Activated T-cell treated with anti-CD3 and anti-CD28 coated beads, Interleukin-2, amount 50 U/mL, for 72 hours (primary cell): ENCODE measurements around the gene CTSA. TPM values are rescaled to one million over a fixed set of nuclear protein-coding genes. Genes with fewer than 3 reads are reported as not detected.
"Not testable (repeated sequence)": the region's sequence is repeated elsewhere in the genome, so short reads cannot be mapped to it uniquely, and the experiment has no call there.

Experiments used
- ATAC-seq, 2 donors: fragments of 150-1000 bp; cut with Tn5 transposase; replicated peaks in 1 of 2; 2 replicates each; pipeline ENCODE4 v1.10.0; 2021; ENCODE audit warnings: moderate library complexity in 2 of 2, mild to moderate bottlenecking in 1 of 2
- DNase-seq, 2 donors: peaks; one replicate each; pipeline ENCODE4 v3.0.0; 2021 to 2022; ENCODE audit warnings: mixed read lengths in 1 of 2
- H3K27ac Mint-ChIP-seq: one replicate; pipeline ENCODE4 v1.8.0; 2022; ENCODE audit warnings: mild to moderate bottlenecking, moderate library complexity, mixed read lengths
- H3K27me3 Mint-ChIP-seq: one replicate; pipeline ENCODE4 v1.8.0; 2022; ENCODE audit warnings: low read depth, mixed read lengths
- H3K36me3 Mint-ChIP-seq, 2 donors: one replicate each; pipeline ENCODE4 v1.8.0; 2022; ENCODE audit warnings: mixed read lengths in 2 of 2, mild to moderate bottlenecking in 1 of 2; ENCODE audit not compliant: insufficient read depth in 2 of 2
- H3K4me1 Mint-ChIP-seq: one replicate; pipeline ENCODE4 v1.8.0; 2022; ENCODE audit warnings: low read depth, mixed read lengths
- H3K4me3 Mint-ChIP-seq, 2 donors: one replicate each; pipeline ENCODE4 v1.8.0; 2022; ENCODE audit warnings: mild to moderate bottlenecking in 2 of 2, mixed read lengths in 2 of 2, moderate library complexity in 2 of 2
- H3K9me3 Mint-ChIP-seq, 2 donors: one replicate each; pipeline ENCODE4 v1.8.0; 2022; ENCODE audit warnings: mixed read lengths in 2 of 2
- total RNA-seq, 2 donors: library from RNA; stranded (reverse); gene quantifications; one replicate each; pipeline ENCODE4 v1.2.3, GENCODE V29; 2022

CTSA gene
- total RNA-seq, 2 donors from 2014 or later: 37.0 to 59.1 TPM

DNA sequence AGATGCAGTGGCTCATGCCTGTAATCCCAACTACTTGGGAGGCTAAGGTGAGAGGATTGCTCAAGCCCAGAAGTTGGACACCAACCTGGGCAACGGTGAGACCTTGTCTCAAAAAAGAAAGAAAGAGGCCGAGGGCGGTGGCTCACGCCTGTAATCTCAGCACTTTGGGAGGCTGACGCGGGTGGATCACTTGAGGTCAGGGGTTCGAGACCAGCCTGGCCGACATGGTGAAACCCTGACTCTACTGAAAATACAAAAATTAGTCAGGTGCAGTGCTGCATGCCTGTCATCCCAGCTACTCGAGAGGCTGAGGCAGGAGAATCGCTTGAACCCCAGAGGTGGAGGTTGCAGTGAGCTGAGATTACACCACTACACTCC, 17.0 kb upstream of the CTSA start:
- H3K9me3 Mint-ChIP-seq, DNase-seq, H3K4me1 Mint-ChIP-seq, H3K27me3 Mint-ChIP-seq, H3K4me3 Mint-ChIP-seq, H3K36me3 Mint-ChIP-seq, ATAC-seq, H3K27ac Mint-ChIP-seq: not testable (repeated sequence)

DNA sequence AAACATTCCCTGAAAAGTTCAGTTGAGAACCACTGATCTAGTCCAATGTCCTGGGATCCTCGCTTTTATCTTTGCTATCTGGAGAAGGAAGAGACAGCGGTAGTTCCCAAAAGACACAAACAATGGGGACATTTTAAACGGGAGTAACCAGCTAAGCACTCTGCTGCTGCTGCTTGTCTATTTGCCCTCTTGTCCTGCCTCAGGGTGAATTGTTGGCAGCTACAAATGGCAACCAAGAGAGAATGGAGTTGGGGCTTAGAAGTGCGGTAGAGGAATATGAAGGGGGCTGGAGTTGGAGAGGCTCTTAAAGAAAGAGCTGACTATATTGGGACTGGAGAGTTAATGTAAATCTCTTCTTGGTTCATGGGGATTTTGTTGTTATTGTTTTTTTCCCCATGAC, 16.6 kb upstream of the CTSA start:
- ATAC-seq: no peak
- peaks cover 0 to 2% of the 10 kb centered on the region in 2 donors for H3K36me3 Mint-ChIP-seq
- no peak for DNase-seq
- H3K27me3 Mint-ChIP-seq: no peaks in the 10 kb centered on the region
- no peaks in the 10 kb centered on the region for H3K4me1 Mint-ChIP-seq
- H3K27ac Mint-ChIP-seq: no peak overlapping the region
- no peak overlapping the region for H3K4me3 Mint-ChIP-seq
- H3K9me3 Mint-ChIP-seq: no peaks in the 10 kb centered on the region

DNA sequence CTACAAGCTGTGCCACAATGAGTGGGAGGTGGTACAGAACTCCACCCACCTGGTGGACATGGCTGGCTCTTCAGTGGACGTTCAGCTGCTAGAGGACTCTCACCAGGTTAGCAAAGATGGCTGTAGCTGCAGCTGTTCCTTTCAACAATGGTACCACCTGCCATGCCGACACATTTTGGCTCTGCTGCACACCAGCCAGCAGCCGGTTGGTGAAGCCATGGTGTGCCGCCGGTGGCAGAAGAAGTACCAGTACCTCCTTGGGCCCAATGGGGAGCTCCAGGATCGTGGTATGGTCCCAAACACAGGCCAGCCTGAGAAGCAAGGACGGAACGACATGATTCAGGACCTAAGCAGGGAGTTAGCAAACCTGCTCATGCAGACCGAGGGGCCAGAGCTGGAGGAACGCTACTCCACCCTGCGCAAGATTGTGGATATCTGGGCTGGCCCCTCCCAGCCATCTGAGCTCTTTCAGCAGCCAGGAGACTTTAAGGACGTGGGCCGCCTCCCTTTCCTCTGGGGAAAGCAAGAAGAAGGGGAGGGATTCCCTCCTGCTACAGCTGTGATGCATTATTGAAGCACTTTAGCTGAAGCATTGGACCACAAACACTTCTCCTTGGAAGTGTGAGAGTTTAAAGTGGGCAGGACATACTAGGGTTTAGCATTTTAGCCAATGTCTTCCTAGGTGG, 12.9 kb upstream of the CTSA start:
- H3K9me3 Mint-ChIP-seq: no peaks in the 10 kb centered on the region
- H3K36me3 Mint-ChIP-seq: peaks cover 0 to 2% of the 10 kb centered on the region in 2 donors
- H3K27me3 Mint-ChIP-seq: no peaks in the 10 kb centered on the region
- no peak overlapping the region for H3K27ac Mint-ChIP-seq
- no peak overlapping the region for H3K4me3 Mint-ChIP-seq
- DNase-seq: no peak
- H3K4me1 Mint-ChIP-seq: peaks cover 25% of the 10 kb centered on the region
- ATAC-seq: no peak

DNA sequence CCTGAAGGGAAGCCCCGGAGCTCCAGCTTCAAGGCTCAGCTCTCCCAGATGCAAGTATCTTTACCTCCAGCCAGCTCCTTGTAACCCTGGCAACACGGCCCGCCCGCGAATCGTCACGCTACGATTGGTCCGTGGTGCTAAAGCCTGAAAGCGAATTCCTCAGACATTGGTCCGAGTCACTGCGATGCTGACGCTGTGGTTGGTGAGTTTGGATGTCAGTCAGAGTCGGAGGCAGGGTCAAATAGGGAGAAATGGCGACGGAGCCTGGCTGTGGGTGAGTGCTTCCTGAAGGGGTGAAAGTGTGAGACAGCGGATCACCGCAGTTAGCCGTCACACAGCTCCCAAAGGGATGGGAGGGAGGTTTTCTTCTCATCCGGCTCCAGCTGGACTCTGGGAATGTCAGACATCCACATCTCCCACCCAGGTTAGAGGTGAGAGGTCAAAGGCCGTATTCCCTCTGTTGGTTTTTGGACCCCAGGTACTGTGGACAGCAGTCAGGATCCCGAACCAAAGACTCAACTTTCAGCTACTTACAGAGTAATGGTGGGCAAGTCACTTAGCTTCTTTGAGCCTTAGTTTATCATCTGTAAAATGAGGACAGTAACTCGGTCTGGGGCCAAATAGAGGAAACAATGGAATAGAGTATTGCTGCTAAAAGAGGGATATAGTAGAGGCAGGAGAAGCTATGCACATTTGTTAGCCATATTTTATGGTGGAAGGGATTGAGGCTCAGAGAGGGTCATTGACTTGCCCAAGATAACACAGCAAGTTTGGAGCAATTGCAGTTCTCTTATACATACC, 9.9 kb upstream of the CTSA start, which contains the start of gene ZSWIM1:
Gene ZSWIM1, plus strand, starts transcription at position 240 of the 801 bp plus-strand sequence. CDS start 1,366 bp downstream, outside the sequence.
- Mint-ChIP-seq H3K9me3 (no peaks in the 10 kb centered on the region), H3K4me3 (peak within 1 kb of the TSS; percentile 84 to 85), H3K27ac (peak within 1 kb of the TSS; percentile 80), H3K36me3 (peaks cover 2 to 5% of the 10 kb centered on the region in 2 donors), H3K27me3 (no peaks in the 10 kb centered on the region), H3K4me1 (peaks cover 49% of the 10 kb centered on the region)
- peak; percentile 94 to 97 for ATAC-seq
- peak; percentile 97 to 99 for DNase-seq

DNA sequence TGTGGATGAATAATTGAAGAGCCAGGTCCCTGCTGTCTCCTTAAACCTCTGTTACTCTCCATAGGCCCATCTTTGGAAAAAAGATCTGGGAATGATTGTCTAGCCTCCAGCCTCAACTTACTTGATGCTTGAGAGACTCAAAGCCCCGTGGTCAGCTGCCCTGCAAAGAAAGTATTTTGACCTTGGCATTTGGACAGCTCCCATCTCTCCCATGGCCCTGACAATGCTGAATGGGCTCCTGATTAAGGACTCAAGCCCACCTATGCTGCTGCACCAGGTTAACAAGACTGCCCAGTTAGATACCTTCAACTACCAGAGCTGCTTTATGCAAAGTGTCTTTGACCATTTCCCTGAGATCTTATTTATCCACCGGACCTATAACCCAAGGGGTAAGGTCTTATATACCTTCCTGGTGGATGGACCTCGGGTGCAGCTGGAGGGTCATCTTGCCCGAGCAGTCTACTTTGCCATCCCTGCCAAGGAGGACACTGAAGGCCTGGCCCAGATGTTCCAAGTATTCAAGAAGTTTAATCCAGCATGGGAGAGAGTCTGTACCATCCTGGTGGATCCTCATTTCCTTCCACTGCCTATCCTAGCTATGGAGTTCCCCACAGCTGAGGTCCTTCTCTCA, 8.6 kb upstream of the CTSA start:
- no peaks in the 10 kb centered on the region for H3K27me3 Mint-ChIP-seq
- peak overlapping the region; percentile 61 to 77 for H3K4me3 Mint-ChIP-seq
- peaks cover 2 to 5% of the 10 kb centered on the region in 2 donors for H3K36me3 Mint-ChIP-seq
- DNase-seq (no peak), ATAC-seq (no peak)
- peak overlapping the region; percentile 80 for H3K27ac Mint-ChIP-seq
- no peaks in the 10 kb centered on the region for H3K9me3 Mint-ChIP-seq
- peaks cover 49% of the 10 kb centered on the region for H3K4me1 Mint-ChIP-seq

DNA sequence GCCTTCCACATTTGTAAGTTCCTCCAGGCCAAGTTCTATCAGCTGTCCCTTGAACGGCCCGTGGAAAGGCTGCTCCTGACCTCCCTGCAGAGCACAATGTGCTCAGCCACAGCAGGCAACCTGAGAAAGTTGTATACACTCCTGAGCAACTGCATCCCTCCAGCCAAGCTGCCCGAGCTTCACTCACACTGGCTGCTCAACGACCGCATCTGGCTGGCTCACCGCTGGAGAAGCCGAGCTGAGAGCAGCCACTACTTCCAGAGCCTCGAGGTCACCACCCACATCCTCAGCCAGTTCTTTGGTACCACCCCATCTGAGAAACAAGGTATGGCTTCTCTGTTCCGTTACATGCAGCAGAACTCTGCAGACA, 8.1 kb upstream of the CTSA start:
- no peak for DNase-seq
- H3K4me3 Mint-ChIP-seq: peak overlapping the region in 1 of 2 donors; percentile 36
- H3K27ac Mint-ChIP-seq: no peak overlapping the region
- peaks cover 49% of the 10 kb centered on the region for H3K4me1 Mint-ChIP-seq
- peaks cover 2 to 5% of the 10 kb centered on the region in 2 donors for H3K36me3 Mint-ChIP-seq
- no peaks in the 10 kb centered on the region for H3K9me3 Mint-ChIP-seq
- H3K27me3 Mint-ChIP-seq: no peaks in the 10 kb centered on the region
- no peak for ATAC-seq

DNA sequence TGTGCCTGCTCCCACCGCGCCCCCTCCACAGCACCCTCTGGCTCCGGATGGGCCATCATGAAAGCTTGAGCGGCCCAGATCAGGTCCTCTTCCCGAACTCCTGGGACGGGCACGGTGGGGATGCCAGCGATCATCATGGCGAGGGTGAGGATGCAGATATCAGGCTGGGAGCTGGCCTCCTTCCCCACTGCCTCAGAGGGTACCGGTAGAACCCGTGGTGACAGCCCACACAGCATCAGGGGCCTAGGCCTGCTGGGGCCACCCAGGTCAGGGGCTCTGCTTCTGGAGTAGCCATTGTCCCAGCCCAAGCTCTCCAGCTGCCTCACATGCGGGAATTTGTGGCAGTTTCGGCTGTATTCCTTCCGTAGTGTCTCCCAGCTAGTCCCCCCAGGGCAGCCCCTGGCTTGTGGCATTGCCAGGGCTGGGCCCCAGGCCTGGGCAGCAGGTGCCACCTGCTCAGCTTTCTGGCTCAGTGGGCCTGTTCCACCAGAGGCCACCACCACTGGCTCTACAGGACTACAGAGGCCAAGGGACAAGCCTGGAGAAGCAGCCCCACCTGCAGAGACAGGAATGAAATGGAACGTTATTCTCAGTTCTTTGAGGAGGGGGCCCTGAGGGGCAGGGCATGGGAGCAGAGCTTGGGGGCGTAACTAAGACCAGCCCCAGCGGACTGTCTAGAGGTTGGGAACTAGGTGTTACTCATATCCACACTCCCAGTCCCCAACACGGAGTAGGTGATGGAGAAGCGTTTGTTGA, 4.4 kb upstream of the CTSA start:
- Mint-ChIP-seq H3K27me3 (no peaks in the 10 kb centered on the region), H3K36me3 (peaks cover 2 to 3% of the 10 kb centered on the region in 2 donors), H3K27ac (no peak overlapping the region), H3K9me3 (no peaks in the 10 kb centered on the region), H3K4me1 (peaks cover 49% of the 10 kb centered on the region), H3K4me3 (peak overlapping the region in 1 of 2 donors; percentile 31)
- no peak for DNase-seq
- ATAC-seq: no peak

DNA sequence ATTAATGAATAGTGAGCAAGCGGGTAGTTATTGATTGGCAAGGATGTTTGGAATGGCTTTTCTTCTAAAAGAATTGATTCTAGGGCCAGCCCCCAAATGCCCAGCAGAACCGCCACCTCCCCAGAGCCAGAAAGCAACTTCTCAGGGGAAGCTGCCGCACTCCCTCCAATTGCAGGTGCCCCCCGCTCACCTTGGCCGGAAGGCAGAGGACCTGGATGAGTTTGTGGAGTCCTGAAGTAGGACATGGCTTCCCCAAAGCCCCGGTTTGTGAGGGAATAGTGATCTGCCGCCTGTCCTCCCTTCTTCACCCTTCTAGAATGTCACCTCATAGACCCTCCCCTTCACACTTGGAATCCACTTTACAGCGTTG, 3.8 kb upstream of the CTSA start, which contains the start of gene SPATA25:
Gene SPATA25, minus strand, starts transcription at position 277 of the 370 bp plus-strand sequence. Its CDS starts 32 bp downstream, at position 245.
- peak within 1 kb of the TSS in 1 of 2 donors; percentile 31 for H3K4me3 Mint-ChIP-seq
- ATAC-seq: no peak
- peaks cover 2 to 3% of the 10 kb centered on the region in 2 donors for H3K36me3 Mint-ChIP-seq
- H3K27ac Mint-ChIP-seq: no peak within 1 kb of the TSS
- DNase-seq: no peak
- no peaks in the 10 kb centered on the region for H3K9me3 Mint-ChIP-seq
- H3K4me1 Mint-ChIP-seq: peaks cover 49% of the 10 kb centered on the region
- H3K27me3 Mint-ChIP-seq: no peaks in the 10 kb centered on the region

DNA sequence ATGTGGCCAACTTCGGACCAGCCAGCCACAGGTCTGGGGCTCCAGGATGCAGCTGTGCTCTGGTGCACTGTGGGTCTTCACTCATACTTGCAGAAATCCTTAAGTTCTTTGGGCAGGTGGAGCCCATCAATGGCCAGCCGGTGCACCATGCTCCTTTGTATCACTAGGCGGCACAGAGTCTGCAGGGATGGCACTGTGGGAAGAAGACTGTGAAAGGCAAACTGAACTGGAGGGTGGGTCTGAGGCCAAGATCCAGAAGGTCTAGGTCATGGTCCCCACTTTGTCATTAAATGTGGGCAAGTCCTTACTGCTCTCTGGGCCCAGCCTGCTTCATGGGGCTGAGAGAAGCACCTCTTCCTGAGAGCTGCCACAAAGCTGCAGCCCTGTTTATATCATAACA, 2.5 kb upstream of the CTSA start:
- Mint-ChIP-seq H3K4me1 (peaks cover 42% of the 10 kb centered on the region), H3K4me3 (no peak overlapping the region), H3K27me3 (no peaks in the 10 kb centered on the region), H3K27ac (no peak overlapping the region), H3K36me3 (peaks cover 0 to 3% of the 10 kb centered on the region in 2 donors), H3K9me3 (no peaks in the 10 kb centered on the region)
- ATAC-seq (no peak), DNase-seq (no peak)

DNA sequence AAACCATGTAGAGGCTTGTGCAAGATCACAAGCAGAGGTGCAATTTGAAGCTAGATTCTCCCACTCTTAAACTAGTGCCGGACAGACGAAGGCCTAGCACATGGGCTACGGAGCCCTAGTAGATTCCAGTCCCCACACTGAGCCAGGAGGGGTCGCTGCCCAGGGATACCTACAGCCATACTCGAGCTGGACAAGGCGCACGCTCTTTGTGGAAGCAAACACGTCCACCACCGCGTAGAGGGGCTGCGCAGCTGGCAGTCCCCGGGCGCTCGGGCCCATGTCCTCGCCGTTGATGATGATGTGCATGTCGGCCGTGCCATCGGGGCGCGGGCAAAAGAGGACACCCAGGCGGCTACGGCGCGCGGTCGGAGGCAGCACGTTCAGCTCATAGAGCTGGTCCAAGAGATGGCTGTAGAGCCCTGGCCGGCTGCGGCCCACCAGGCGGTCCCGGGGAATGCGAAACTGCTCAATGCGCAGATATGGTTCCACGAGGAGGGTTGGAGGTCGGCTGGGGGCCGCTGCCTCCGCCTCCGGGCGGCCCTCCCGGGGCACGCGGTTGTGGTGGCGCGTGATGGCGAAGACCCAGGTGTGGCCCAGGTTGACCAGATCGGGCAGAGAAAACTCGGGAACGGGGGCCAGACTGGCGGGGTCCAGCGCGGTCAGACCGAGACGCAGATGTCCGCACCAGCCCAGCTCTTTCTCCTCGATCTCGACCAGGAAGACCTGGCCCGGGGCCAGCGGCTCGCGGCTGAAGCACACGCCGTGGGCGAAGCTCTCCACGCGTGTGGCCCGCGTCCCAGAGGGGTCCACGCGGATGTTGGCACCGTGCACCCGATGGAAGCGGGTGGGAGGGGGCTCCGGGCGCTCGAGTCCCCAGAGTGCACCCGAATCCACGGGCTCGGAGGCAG, 804 bp upstream of the CTSA start:
- Mint-ChIP-seq H3K9me3 (no peaks in the 10 kb centered on the region), H3K27me3 (no peaks in the 10 kb centered on the region), H3K4me1 (peaks cover 29% of the 10 kb centered on the region), H3K27ac (peak overlapping the region; percentile 82), H3K36me3 (peaks cover 0 to 2% of the 10 kb centered on the region in 2 donors), H3K4me3 (peak overlapping the region; percentile 94)
- DNase-seq (peak; percentile 66 to 67), ATAC-seq (peak; percentile 53 to 63)

DNA sequence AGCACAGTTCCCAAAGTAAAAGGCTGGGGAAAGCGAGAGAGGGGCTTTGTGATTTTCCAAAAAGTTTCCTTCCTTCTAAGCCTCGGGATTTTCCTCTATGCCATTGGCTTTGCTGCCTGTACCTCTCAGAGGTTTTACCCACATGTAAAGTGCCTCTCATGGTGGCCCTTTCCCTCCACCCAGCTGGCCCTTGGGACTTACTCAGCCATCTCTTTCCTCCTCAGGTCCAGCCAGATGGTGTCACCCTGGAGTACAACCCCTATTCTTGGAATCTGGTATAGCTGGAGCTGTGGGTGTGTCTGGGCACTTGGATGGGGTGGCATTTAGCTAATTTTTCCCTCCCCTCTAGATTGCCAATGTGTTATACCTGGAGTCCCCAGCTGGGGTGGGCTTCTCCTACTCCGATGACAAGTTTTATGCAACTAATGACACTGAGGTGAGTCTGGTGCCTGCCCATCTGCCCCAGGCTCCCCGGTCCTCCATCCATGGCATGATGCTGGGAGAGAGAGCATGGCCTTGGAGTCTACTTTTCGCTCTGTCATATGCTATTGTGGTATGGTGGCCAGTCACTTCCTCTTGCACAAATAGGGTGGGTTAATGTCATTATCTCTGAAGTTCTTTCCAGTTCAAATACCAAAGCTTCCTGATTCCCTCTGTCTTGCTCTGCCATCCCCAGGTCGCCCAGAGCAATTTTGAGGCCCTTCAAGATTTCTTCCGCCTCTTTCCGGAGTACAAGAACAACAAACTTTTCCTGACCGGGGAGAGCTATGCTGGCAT, 1.1 kb downstream of the CTSA start:
- H3K4me1 Mint-ChIP-seq: peaks cover 22% of the 10 kb centered on the region
- peak overlapping the region; percentile 30 for H3K27ac Mint-ChIP-seq
- peaks cover 0 to 2% of the 10 kb centered on the region in 2 donors for H3K36me3 Mint-ChIP-seq
- H3K4me3 Mint-ChIP-seq: peak overlapping the region; percentile 94
- DNase-seq (no peak), ATAC-seq (no peak)
- no peaks in the 10 kb centered on the region for H3K9me3 Mint-ChIP-seq
- H3K27me3 Mint-ChIP-seq: no peaks in the 10 kb centered on the region
